Glutamatergic neuron (in vitro differentiated cells): Measurements from ENCODE around the gene SPAG7. TPM values are rescaled to one million over a fixed set of nuclear protein-coding genes. Genes with fewer than 3 reads are reported as not detected.

Experiments used
- DNase-seq: peaks from one replicate; pipeline ENCODE4 v3.0.0; 2022
- H3K27ac Mint-ChIP-seq: one replicate; pipeline ENCODE4 v1.8.0; 2020; ENCODE audit warnings: mild to moderate bottlenecking, mixed read lengths, inconsistent platforms; ENCODE audit not compliant: unreplicated experiment
- H3K27me3 Mint-ChIP-seq: one replicate; pipeline ENCODE4 v1.8.0; 2020; ENCODE audit warnings: mild to moderate bottlenecking, moderate library complexity, mixed read lengths, inconsistent platforms; ENCODE audit not compliant: unreplicated experiment
- H3K36me3 Mint-ChIP-seq: one replicate; pipeline ENCODE4 v1.8.0; 2020; ENCODE audit warnings: mild to moderate bottlenecking, mixed read lengths, inconsistent platforms; ENCODE audit not compliant: unreplicated experiment
- H3K4me1 Mint-ChIP-seq: one replicate; pipeline ENCODE4 v1.8.0; 2020; ENCODE audit warnings: mild to moderate bottlenecking, low read depth, mixed read lengths, inconsistent platforms; ENCODE audit not compliant: unreplicated experiment
- H3K4me3 Mint-ChIP-seq: one replicate; pipeline ENCODE4 v1.8.0; 2020; ENCODE audit warnings: mild to moderate bottlenecking, mixed read lengths, inconsistent platforms; ENCODE audit not compliant: unreplicated experiment
- H3K9me3 Mint-ChIP-seq: one replicate; pipeline ENCODE4 v1.8.0; 2020; ENCODE audit warnings: mild to moderate bottlenecking, moderate library complexity, mixed read lengths, inconsistent platforms; ENCODE audit not compliant: unreplicated experiment
- total RNA-seq: library from RNA; stranded (reverse); fragmentation: NEBNext Ultra II Directional; extraction: Animal tissue kit (Norgen Biotek cat#: 25700); gene quantifications from one replicate; pipeline ENCODE4 v1.2.1, GENCODE V29; 2021; ENCODE audit not compliant: unreplicated experiment
- TF ChIP-seq, protein P1 (sequence below): fragments of 200-600 bp; sonication (generic); IDR thresholded peaks from one replicate; pipeline ENCODE4 v1.5.0; 2021; ENCODE audit not compliant: partially characterized antibody, unreplicated experiment

The SPAG7 gene
- total RNA-seq, 1 donor from 2014 or later, result 69.6 TPM

DNA sequence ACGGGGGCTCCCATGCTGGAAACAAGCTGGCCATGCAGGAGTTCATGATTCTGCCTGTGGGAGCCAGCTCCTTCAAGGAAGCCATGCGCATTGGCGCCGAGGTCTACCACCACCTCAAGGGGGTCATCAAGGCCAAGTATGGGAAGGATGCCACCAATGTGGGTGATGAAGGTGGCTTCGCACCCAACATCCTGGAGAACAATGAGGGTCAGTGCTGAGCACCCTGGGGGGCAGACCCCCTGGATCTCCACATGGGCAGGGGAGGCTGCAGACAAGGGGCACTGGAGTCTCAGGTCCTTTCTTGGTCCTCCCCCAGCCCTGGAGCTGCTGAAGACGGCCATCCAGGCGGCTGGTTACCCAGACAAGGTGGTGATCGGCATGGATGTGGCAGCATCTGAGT is 12.5 kb downstream of the SPAG7 start:
- Mint-ChIP-seq H3K4me3 (no peak overlapping the region), H3K27me3 (peaks cover 5% of the 10 kb centered on the region), H3K4me1 (peaks cover 24% of the 10 kb centered on the region), H3K36me3 (no peaks in the 10 kb centered on the region), H3K27ac (no peak overlapping the region), H3K9me3 (peaks cover 13% of the 10 kb centered on the region)
- DNase-seq, result no peak
- TF ChIP-seq, protein P1, sequence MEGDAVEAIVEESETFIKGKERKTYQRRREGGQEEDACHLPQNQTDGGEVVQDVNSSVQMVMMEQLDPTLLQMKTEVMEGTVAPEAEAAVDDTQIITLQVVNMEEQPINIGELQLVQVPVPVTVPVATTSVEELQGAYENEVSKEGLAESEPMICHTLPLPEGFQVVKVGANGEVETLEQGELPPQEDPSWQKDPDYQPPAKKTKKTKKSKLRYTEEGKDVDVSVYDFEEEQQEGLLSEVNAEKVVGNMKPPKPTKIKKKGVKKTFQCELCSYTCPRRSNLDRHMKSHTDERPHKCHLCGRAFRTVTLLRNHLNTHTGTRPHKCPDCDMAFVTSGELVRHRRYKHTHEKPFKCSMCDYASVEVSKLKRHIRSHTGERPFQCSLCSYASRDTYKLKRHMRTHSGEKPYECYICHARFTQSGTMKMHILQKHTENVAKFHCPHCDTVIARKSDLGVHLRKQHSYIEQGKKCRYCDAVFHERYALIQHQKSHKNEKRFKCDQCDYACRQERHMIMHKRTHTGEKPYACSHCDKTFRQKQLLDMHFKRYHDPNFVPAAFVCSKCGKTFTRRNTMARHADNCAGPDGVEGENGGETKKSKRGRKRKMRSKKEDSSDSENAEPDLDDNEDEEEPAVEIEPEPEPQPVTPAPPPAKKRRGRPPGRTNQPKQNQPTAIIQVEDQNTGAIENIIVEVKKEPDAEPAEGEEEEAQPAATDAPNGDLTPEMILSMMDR, result no peak

DNA sequence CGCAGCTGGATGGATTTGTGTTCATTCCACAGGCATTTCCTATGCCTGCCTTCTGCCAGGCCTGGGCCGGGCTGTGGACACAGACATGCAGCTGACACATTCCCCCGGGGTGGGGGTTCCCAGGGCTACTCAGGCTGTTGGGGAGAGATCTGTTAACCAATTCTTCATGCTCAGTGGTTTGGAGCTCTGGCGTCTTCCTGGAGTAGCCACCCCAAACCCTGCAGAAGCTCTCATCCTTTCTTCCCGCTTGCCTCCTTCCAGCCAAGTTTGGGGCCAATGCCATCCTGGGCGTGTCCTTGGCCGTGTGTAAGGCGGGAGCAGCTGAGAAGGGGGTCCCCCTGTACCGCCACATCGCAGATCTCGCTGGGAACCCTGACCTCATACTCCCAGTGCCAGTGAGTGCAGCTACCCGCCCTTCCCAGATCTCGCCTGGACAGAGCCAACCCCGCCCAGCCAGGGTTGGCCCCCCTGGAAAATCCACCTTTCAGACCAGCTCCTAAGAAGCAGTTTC is 14.1 kb downstream of the SPAG7 start:
- Mint-ChIP-seq H3K27ac (peak overlapping the region; percentile 48), H3K36me3 (no peaks in the 10 kb centered on the region), H3K4me3 (peak overlapping the region; percentile 35), H3K4me1 (peaks cover 19% of the 10 kb centered on the region), H3K9me3 (peaks cover 14% of the 10 kb centered on the region), H3K27me3 (peaks cover 7% of the 10 kb centered on the region)
- TF ChIP-seq, protein P1, result no peak
- no peak for DNase-seq

DNA sequence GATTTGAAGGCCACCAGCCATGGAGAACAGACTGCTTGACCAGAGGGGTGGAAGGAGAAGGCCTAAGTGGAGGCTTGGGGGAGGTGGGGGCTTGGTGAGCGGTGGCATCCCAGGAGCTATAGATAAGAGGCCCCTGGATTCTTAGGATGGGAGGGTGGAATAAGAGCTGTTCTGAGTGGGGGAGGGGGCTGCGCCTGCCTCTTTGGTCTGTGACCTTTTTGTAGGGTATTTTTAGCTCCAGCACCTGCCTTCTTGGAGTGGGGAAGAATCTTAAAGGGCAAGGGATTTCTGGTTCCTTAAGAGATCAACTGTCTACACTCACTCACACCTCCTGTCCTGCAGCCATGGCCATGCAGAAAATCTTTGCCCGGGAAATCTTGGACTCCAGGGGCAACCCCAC is 16.1 kb downstream of the SPAG7 start:
- Mint-ChIP-seq H3K36me3 (peaks cover 5% of the 10 kb centered on the region), H3K9me3 (peaks cover 17% of the 10 kb centered on the region), H3K27ac (peak overlapping the region; percentile 94), H3K4me1 (peaks cover 23% of the 10 kb centered on the region), H3K4me3 (peak overlapping the region; percentile 88), H3K27me3 (peaks cover 6% of the 10 kb centered on the region)
- TF ChIP-seq, protein P1, result no peak
- DNase-seq, result no peak

DNA sequence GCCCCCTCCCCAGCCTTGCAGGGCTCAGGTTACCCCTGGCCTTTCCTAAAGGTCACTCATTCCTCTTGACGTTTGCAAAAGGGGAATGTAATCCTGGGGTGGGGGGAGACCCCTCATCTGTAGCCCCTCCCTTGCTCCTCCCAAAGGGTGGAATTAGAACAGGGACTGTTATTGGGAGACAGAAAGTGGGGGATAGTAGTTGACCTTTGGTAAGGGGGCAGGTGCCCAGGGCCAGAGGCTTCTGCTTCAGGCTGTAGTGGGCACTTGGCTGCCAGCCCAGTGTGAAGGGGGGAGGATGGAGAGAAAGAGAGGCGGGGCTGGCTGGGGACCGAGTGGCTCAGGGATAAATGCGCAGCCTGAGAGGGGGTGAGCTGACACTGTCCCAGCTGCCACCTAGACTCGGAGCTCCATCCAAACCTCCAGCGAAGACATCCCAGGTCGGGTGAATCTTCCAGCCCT is 16.8 kb downstream of the SPAG7 start, which contains the start of gene ENO3:
TSS of gene ENO3 (plus strand) at position 374 of the 459 bp plus-strand sequence. CDS start 711 bp downstream, outside the sequence.
- Mint-ChIP-seq H3K9me3 (peaks cover 17% of the 10 kb centered on the region), H3K36me3 (peaks cover 5% of the 10 kb centered on the region)
- peak; percentile 63 for DNase-seq

More for the DNA sequence above, 16.8 kb downstream of the SPAG7 start, which contains the start of gene ENO3:
- Mint-ChIP-seq H3K4me1 (peaks cover 26% of the 10 kb centered on the region), H3K27ac (peak within 1 kb of the TSS; percentile 94), H3K27me3 (peaks cover 7% of the 10 kb centered on the region), H3K4me3 (peak within 1 kb of the TSS; percentile 88)
- TF ChIP-seq, protein P1, result no peak
